ENCODE data around the gene PRPF40B.

Gene PRPF40B

DNA sequence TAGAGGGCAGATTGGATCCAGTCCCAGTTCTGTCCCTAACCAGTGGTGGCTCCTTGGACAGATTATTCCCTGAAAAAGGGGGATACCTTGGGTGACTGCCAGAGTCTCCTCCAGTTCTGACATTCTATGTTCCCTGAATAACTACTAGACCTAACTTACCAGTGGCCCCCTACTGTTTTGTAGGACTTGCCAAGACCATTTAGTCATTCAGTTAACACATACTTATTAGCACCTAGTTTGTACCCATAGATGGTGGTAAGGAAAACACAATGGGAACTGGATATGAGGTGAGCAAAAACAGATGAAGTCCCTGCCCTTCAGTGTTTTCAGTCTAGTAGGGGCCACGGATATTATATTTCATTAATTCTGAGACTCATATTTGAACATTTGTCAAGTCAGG is 3.5 kb downstream of the PRPF40B start:
- no CpG with 5 or more reads among the region's 1 CpG for WGBS, 2 experiments (ENCODE audit: insufficient coverage in 2 of 2)
- no peak overlapping the region for H3K27ac ChIP-seq (ENCODE audit: low read depth, low read length, severe bottlenecking)
- no peaks in the 10 kb centered on the region for H3K9me3 ChIP-seq (ENCODE audit: control insufficient read depth, low read length)
- peaks cover 12% of the 10 kb centered on the region for H3K4me1 ChIP-seq (ENCODE audit: control insufficient read depth, insufficient read depth, low read length, poor library complexity, severe bottlenecking)
- H3K36me3 ChIP-seq (ENCODE audit: control insufficient read depth, insufficient read depth, low read length) = peaks cover 3% of the 10 kb centered on the region
- no peak overlapping the region for H3K4me3 ChIP-seq (ENCODE audit: extremely low read depth, insufficient read depth, low read length, poor library complexity, severe bottlenecking)

DNA sequence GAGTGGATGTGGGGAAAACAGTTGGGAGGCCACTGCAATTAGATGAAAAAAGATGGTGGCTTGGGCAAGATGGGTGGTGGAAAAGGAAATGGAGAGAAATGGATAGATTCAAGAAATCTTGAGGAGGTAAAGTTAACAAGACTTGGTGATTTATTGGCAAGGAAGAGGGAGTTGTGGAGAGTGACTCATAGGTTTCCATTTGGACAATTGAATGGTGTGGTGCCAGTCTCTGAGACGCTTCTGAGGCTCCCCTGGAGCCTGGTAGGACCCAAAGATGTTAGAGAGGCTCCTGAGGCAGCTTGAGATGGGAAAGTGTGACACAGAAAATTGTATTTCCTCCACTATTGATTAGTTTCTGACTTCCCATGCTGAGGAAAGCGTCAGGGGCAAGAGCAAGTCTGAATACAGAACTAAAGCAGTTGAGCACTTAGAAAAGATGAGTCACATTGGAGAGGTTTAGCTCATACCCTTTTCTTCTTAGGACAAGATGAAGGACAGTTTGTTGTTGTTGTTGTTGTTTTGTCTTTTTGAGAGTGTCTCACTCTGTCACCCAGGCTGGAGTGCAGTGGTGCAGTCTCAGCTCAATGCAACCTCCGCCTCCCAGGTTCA is 4.5 kb downstream of the PRPF40B start:
- Histone ChIP-seq H3K4me3 (ENCODE audit: extremely low read depth, insufficient read depth, low read length, poor library complexity, severe bottlenecking) (no peak overlapping the region), H3K27ac (ENCODE audit: low read depth, low read length, severe bottlenecking) (peak overlapping the region; percentile 36), H3K36me3 (ENCODE audit: control insufficient read depth, insufficient read depth, low read length) (peaks cover 4% of the 10 kb centered on the region), H3K4me1 (ENCODE audit: control insufficient read depth, insufficient read depth, low read length, poor library complexity, severe bottlenecking) (peaks cover 5% of the 10 kb centered on the region), H3K9me3 (ENCODE audit: control insufficient read depth, low read length) (no peaks in the 10 kb centered on the region)
- WGBS, 2 experiments (ENCODE audit: insufficient coverage in 2 of 2) = 94% methylated on average over 2 to 3 of the region's 3 CpGs

DNA sequence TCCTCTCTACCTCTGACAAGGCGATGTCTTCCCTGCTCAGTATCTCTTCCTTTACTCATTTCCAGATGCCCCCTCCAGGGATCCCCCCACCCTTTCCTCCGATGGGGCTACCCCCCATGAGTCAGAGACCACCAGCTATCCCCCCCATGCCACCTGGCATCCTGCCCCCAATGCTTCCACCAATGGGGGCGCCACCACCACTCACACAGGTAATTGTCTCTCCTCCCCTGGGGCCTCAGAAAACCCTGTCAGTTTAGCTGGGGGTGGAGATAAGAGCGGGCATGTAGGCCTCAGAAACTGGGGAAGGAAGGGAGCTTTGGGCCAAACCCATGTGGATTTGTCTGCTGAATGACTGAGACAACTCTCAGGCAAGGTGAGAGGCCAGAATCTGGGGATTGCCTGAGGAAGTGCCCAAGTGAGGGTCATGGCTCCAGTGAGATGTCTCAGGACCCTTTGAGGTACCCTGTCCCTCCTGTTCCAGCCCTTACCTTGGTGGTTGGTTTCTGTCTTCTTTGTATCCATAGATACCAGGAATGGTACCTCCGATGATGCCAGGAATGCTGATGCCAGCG is 8.1 kb downstream of the PRPF40B start:
- Histone ChIP-seq H3K36me3 (ENCODE audit: control insufficient read depth, insufficient read depth, low read length) (peaks cover 4% of the 10 kb centered on the region), H3K9me3 (ENCODE audit: control insufficient read depth, low read length) (no peaks in the 10 kb centered on the region), H3K4me1 (ENCODE audit: control insufficient read depth, insufficient read depth, low read length, poor library complexity, severe bottlenecking) (peaks cover 5% of the 10 kb centered on the region), H3K27ac (ENCODE audit: low read depth, low read length, severe bottlenecking) (no peak overlapping the region), H3K4me3 (ENCODE audit: extremely low read depth, insufficient read depth, low read length, poor library complexity, severe bottlenecking) (no peak overlapping the region)
- 91 to 97% methylated on average over 3 of the region's 6 CpGs for WGBS, 2 experiments (ENCODE audit: insufficient coverage in 2 of 2)

DNA sequence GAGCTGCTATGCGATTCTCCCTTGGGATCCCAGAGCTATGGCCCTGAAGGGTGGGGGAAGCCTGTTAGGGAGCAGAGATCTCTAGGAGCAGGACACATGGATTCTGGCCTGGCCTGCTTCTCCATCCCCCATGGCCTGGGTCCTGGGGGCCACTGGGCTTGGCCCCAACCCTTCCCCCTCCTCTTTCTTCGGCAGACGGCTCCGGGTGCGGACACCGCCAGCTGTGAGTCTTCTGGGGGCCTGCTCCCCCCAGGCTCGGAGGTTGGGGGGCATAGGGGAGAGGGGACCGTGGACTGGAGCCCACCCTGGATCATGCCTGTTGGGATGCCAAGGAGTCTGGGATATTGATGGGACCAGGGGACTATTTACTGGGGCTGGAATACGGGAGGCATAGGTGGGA is 9.0 kb downstream of the PRPF40B start:
- Histone ChIP-seq H3K4me1 (ENCODE audit: control insufficient read depth, insufficient read depth, low read length, poor library complexity, severe bottlenecking) (peaks cover 11% of the 10 kb centered on the region), H3K9me3 (ENCODE audit: control insufficient read depth, low read length) (no peaks in the 10 kb centered on the region), H3K36me3 (ENCODE audit: control insufficient read depth, insufficient read depth, low read length) (peaks cover 4% of the 10 kb centered on the region), H3K27ac (ENCODE audit: low read depth, low read length, severe bottlenecking) (no peak overlapping the region), H3K4me3 (ENCODE audit: extremely low read depth, insufficient read depth, low read length, poor library complexity, severe bottlenecking) (no peak overlapping the region)
- 84 to 100% methylated on average over 1 to 4 of the region's 9 CpGs for WGBS, 2 experiments (ENCODE audit: insufficient coverage in 2 of 2)

DNA sequence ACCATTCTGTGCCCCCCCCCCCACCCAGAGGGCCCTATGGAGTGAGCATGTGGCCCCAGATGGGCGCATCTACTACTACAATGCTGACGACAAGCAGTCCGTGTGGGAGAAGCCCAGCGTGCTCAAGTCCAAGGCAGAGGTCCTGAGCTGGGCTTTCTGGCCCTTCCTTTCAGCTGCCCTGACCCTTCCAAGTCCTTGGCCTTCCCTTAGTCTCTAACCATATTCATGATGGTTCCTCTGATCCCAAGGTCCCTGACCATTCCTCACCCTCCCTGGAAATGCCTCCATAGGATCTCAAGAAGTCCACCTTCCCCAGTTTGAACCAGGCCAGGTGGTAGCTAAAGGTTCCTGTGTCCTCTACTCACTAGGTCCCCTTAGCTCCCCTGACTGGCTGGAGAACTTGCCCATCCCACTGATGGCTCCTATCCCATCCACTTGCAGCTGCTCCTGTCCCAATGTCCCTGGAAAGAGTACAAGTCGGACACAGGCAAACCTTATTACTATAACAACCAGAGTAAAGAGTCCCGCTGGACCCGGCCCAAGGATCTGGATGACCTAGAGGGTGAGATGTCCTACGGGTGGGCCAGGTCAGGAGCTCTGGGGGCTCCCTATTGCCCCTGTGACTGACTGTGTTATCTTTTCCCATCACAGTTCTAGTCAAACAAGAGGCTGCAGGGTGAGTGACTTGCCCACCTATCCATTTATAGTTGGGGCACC is 9.8 kb downstream of the PRPF40B start:
- Histone ChIP-seq H3K36me3 (ENCODE audit: control insufficient read depth, insufficient read depth, low read length) (peaks cover 4% of the 10 kb centered on the region), H3K27ac (ENCODE audit: low read depth, low read length, severe bottlenecking) (no peak overlapping the region), H3K4me3 (ENCODE audit: extremely low read depth, insufficient read depth, low read length, poor library complexity, severe bottlenecking) (no peak overlapping the region), H3K9me3 (ENCODE audit: control insufficient read depth, low read length) (no peaks in the 10 kb centered on the region), H3K4me1 (ENCODE audit: control insufficient read depth, insufficient read depth, low read length, poor library complexity, severe bottlenecking) (peaks cover 13% of the 10 kb centered on the region)
- 94% methylated on average over 2 to 7 of the region's 8 CpGs for WGBS, 2 experiments (ENCODE audit: insufficient coverage in 2 of 2)

DNA sequence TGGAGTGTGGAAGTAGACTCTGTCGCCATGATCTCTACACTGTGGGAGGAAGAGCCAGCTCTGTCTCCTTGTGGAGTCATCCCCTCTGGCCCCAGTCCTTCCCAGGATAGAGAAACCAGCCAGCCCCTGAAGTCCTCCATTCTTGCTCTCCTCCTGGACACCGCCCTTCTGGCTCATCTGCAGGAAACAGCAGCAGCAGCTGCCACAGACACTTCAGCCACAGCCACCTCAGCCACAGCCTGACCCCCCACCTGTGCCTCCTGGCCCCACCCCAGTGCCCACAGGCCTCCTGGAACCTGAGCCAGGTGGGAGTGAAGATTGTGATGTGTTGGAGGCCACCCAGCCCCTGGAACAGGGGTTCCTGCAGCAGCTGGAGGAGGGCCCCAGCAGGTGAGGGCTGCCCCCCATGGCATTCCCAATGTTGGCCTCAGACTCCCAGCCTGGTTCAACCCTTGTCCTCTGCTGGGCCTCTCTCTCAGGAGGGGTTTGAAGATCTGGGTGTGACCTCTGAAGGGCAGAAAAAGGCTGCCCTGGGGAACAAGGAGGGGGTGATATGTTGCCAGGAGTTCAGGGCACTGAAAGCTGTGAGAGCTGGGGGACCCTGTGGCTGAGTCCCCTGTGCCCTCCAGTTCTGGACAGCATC is 10.5 kb downstream of the PRPF40B start:
- H3K36me3 ChIP-seq (ENCODE audit: control insufficient read depth, insufficient read depth, low read length) = peaks cover 4% of the 10 kb centered on the region
- H3K9me3 ChIP-seq (ENCODE audit: control insufficient read depth, low read length) = no peaks in the 10 kb centered on the region
- no peak overlapping the region for H3K27ac ChIP-seq (ENCODE audit: low read depth, low read length, severe bottlenecking)
- no peak overlapping the region for H3K4me3 ChIP-seq (ENCODE audit: extremely low read depth, insufficient read depth, low read length, poor library complexity, severe bottlenecking)
- 78 to 100% methylated on average over 1 to 2 of the region's 2 CpGs for WGBS, 2 experiments (ENCODE audit: insufficient coverage in 2 of 2)
- H3K4me1 ChIP-seq (ENCODE audit: control insufficient read depth, insufficient read depth, low read length, poor library complexity, severe bottlenecking) = peaks cover 13% of the 10 kb centered on the region

DNA sequence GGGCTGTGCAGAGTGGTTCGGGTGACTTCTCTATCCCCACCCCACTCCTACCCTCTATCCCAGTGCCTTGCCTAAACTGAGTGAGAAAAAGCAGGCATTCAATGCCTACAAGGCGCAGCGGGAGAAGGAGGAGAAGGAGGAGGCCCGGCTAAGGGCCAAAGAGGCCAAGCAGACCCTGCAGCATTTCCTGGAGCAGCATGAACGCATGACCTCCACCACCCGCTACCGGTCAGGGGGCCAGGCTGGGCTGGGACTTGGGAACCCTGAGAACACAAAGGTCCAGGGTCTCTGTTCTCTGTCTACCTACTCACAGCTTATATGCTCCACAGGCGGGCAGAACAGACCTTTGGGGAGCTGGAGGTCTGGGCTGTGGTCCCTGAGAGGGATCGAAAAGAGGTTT is 11.7 kb downstream of the PRPF40B start:
- Histone ChIP-seq H3K36me3 (ENCODE audit: control insufficient read depth, insufficient read depth, low read length) (peaks cover 4% of the 10 kb centered on the region), H3K4me1 (ENCODE audit: control insufficient read depth, insufficient read depth, low read length, poor library complexity, severe bottlenecking) (peaks cover 13% of the 10 kb centered on the region), H3K4me3 (ENCODE audit: extremely low read depth, insufficient read depth, low read length, poor library complexity, severe bottlenecking) (no peak overlapping the region), H3K9me3 (ENCODE audit: control insufficient read depth, low read length) (no peaks in the 10 kb centered on the region), H3K27ac (ENCODE audit: low read depth, low read length, severe bottlenecking) (no peak overlapping the region)
- WGBS, 2 experiments (ENCODE audit: insufficient coverage in 2 of 2) = 96 to 100% methylated on average over 3 to 5 of the region's 9 CpGs

DNA sequence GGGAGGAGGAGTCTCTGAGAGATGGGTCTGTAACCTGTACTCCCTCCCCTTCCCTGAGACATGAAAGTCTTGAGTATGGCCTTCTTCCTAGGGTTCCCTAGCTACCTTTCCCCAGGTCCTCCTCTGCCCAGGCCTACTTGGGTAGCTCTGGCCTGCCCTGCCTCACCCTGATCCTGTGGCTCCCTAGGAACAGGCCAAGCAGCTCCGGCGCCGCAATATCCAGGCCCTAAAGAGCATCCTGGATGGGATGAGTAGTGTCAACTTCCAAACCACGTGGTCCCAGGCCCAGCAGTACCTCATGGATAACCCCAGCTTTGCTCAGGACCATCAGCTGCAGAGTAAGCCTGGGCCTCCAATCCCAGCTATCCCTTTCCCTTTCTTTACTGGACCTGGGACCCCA is 12.3 kb downstream of the PRPF40B start:
- H3K4me3 ChIP-seq (ENCODE audit: extremely low read depth, insufficient read depth, low read length, poor library complexity, severe bottlenecking) = no peak overlapping the region
- WGBS, 2 experiments (ENCODE audit: insufficient coverage in 2 of 2) = 97 to 100% methylated on average over 3 to 4 of the region's 4 CpGs
- no peaks in the 10 kb centered on the region for H3K9me3 ChIP-seq (ENCODE audit: control insufficient read depth, low read length)
- H3K36me3 ChIP-seq (ENCODE audit: control insufficient read depth, insufficient read depth, low read length) = peaks cover 4% of the 10 kb centered on the region
- H3K4me1 ChIP-seq (ENCODE audit: control insufficient read depth, insufficient read depth, low read length, poor library complexity, severe bottlenecking) = peaks cover 13% of the 10 kb centered on the region
- H3K27ac ChIP-seq (ENCODE audit: low read depth, low read length, severe bottlenecking) = no peak overlapping the region

DNA sequence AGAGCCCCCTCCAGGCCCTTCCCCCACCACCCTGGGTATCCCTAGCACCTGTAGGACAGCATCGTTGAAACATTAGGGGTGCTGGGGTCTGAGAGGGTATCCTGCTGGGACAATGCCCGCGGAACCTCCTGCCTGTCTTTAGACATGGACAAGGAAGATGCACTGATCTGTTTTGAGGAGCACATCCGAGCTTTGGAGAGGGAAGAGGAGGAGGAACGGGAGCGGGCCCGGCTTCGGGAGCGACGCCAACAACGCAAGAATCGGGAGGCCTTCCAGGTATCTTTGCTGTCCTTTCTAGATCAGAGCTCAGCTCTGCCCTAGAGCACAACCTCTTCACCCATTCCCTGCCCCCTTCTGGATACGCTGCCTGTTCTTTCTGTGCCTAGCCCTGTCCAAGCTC is 13.2 kb downstream of the PRPF40B start:
- Histone ChIP-seq H3K4me1 (ENCODE audit: control insufficient read depth, insufficient read depth, low read length, poor library complexity, severe bottlenecking) (peaks cover 13% of the 10 kb centered on the region), H3K9me3 (ENCODE audit: control insufficient read depth, low read length) (no peaks in the 10 kb centered on the region), H3K27ac (ENCODE audit: low read depth, low read length, severe bottlenecking) (peak overlapping the region; percentile 76), H3K36me3 (ENCODE audit: control insufficient read depth, insufficient read depth, low read length) (peaks cover 10% of the 10 kb centered on the region), H3K4me3 (ENCODE audit: extremely low read depth, insufficient read depth, low read length, poor library complexity, severe bottlenecking) (no peak overlapping the region)
- 90 to 96% methylated on average over 9 to 13 of the region's 13 CpGs for WGBS, 2 experiments (ENCODE audit: insufficient coverage in 2 of 2)

DNA sequence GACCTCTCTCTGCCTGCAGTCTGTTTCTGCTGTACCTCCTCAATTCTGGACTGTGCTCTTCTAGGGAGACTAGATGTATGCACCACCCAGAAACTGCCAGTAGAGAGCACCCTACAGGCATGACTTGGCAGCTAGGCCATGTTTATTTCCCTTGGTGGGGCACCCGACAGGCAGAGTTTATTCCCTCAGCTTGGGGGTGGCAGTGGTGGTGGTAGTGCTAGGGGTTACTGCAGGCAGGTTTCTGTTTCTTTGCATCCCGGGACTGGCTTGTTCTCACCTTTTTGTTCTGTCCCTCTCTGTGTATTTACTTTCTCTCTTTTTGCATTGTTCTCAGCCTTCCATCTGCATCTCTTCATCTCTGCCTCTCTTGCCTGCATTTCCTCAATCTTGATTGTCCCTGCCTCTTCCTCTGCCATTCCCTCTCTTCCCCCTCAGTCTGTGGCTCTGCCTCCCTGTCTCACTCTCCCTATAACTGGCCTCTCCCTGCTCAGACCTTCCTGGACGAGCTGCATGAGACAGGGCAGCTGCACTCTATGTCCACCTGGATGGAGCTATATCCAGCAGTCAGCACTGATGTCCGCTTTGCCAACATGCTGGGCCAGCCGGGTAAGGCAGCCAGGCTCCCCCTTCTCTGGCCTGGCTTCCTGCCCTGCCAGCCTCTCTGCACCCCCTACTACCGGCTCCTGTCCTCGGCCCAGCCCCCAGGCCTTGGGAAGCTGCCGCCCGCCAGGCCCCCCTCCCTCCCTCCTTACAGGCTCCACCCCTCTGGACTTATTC is 13.8 kb downstream of the PRPF40B start:
- Histone ChIP-seq H3K4me1 (ENCODE audit: control insufficient read depth, insufficient read depth, low read length, poor library complexity, severe bottlenecking) (peaks cover 13% of the 10 kb centered on the region), H3K9me3 (ENCODE audit: control insufficient read depth, low read length) (no peaks in the 10 kb centered on the region), H3K27ac (ENCODE audit: low read depth, low read length, severe bottlenecking) (peak overlapping the region; percentile 76), H3K4me3 (ENCODE audit: extremely low read depth, insufficient read depth, low read length, poor library complexity, severe bottlenecking) (no peak overlapping the region), H3K36me3 (ENCODE audit: control insufficient read depth, insufficient read depth, low read length) (peaks cover 9% of the 10 kb centered on the region)
- 32 to 52% methylated on average over 3 to 5 of the region's 9 CpGs for WGBS, 2 experiments (ENCODE audit: insufficient coverage in 2 of 2)

All from mesodermal cell (in vitro differentiated cells).